PFSK-1 (cell line): ENCODE measurements around the gene SYCP3.

ENCODE experiments used
- REST ChIP-seq, 2 experiments: IDR thresholded peaks; 2 replicates each; pipeline versions ENCODE4 v1.6.1 to v1.8.0; 2011 to 2012; ENCODE audit warnings: low read depth in 2 of 2, low read length in 2 of 2, control low read depth in 1 of 2, inconsistent platforms in 1 of 2, mild to moderate bottlenecking in 1 of 2, moderate library complexity in 1 of 2; ENCODE audit not compliant: insufficient read depth in 1 of 2
- TAF1 ChIP-seq: IDR thresholded peaks from 2 replicates; pipeline ENCODE4 v1.6.1; 2012; ENCODE audit warnings: low read length, control low read depth, borderline replicate concordance; ENCODE audit not compliant: insufficient read depth

- TF ChIP-seq TAF1 (no peak), REST (IDR thresholded peaks at IDR 0.05; ENCODE audit: insufficient read depth in 1 of 2, low read depth in 2 of 2, low read length in 2 of 2) (no peak)
Observed at GRCh38 chr12:101686176-101686575, 53.1 kb downstream of the SYCP3 start.
